Ovary (tissue), 9 donors: ENCODE data around the gene KDELR1. TPM values are rescaled to one million over a fixed set of nuclear protein-coding genes. Genes with fewer than 3 reads are reported as not detected.
"Not testable (repeated sequence)": the region's sequence is repeated elsewhere in the genome, so short reads cannot be mapped to it uniquely, and the experiment has no call there.

Experiments
- DNase-seq, 5 donors: peaks; one replicate each; pipeline ENCODE4 v3.0.0-alpha.2; 2019 to 2020
- H3K27ac ChIP-seq, 2 donors: fragments of 200-600 bp; one replicate each; pipeline versions ENCODE4 v1.5.1 to v1.8.0; 2019 to 2022
- H3K27me3 ChIP-seq: fragments of 200-600 bp; one replicate; pipeline ENCODE4 v1.8.0; 2022
- H3K36me3 ChIP-seq: fragments of 200-600 bp; sonication (generic); one replicate; pipeline ENCODE4 v1.5.1; 2019
- H3K4me1 ChIP-seq: one replicate; pipeline ENCODE4 v1.8.1; 2013; ENCODE audit warnings: mild to moderate bottlenecking, moderate library complexity; ENCODE audit not compliant: insufficient read depth
- H3K4me3 ChIP-seq: fragments of 200-600 bp; sonication (generic); one replicate; pipeline ENCODE4 v1.5.1; 2017
- H3K9me3 ChIP-seq, 2 donors: fragments of 200-600 bp in 1 of 2; sonication (generic) in 1 of 2; one replicate each; pipeline versions ENCODE4 v1.5.1 to v1.8.1; 2013 to 2019; ENCODE audit warnings: mild to moderate bottlenecking in 1 of 2, moderate library complexity in 1 of 2
- CTCF ChIP-seq, 3 donors: fragments of 450-650 bp in 2 of 3; fragments of 200-600 bp in 1 of 3; IDR thresholded peaks; one replicate each; pipeline versions ENCODE4 v1.5.1 to v1.8.0; 2016 to 2022; ENCODE audit warnings: antibody characterized with exemption in 3 of 3, mild to moderate bottlenecking in 1 of 3
- EP300 ChIP-seq: sonication (generic); formaldehyde crosslinking; IDR thresholded peaks from one replicate; pipeline ENCODE4 v1.6.1; 2017; ENCODE audit warnings: antibody characterized with exemption
- POLR2A ChIP-seq: fragments of 450-650 bp; IDR thresholded peaks from one replicate; pipeline ENCODE4 v1.6.1; 2017; ENCODE audit warnings: antibody characterized with exemption, mild to moderate bottlenecking, moderate library complexity
- WGBS, 3 donors: extraction: QIAGEN DNeasy Blood & Tissue Kit in 1 of 3; methylation state at CpG; one replicate each; pipeline versions ENCODE4 v1.1.5 to v1.1.7; 2013 to 2017; 5-methylcytosine and 5-hydroxymethylcytosine counted together
- intact Hi-C, 4 donors: fragments of 100-400 bp; cut with DNase I; formaldehyde crosslinking; loops; one replicate each; pipeline versions ENCODE4 v1.11.0 to v1.15.1; 2022 to 2023
- polyA plus RNA-seq, 2 donors: library from polyadenylated mRNA; stranded (reverse); fragments of 200-250 nt in 1 of 2; fragments of 350-450 nt in 1 of 2; fragmentation: Illumina TruSeq in 1 of 2; extraction: RNeasy Lipid Tissue Mini Kit (QIAGEN cat#74804) in 1 of 2; gene quantifications; one replicate each; pipeline ENCODE4 v1.2.3, GENCODE V29; 2013 to 2014
- total RNA-seq, 7 donors: library from RNA; depleted of rRNA in 2 of 7; stranded (reverse); fragments of >200 nt in 2 of 7; fragmentation: NEBNext Ultra II Directional in 3 of 7; extraction: Animal tissue kit (Norgen Biotek cat#: 25700) in 3 of 7; gene quantifications; one replicate each; pipeline versions ENCODE4 v1.1.0 to v1.2.4, GENCODE V29; 2016 to 2023
- donor health status: DM: no; HTN: no; CAD: no; lungs with moderate emphysema.
- donor health status: DM: no; HTN: no; CAD: no.
- donor health status: Bipolar disorder and iron deficiency.
- donor health status: DM: yes; HTN: yes; CAD: no.
- donor health status: DM: no; HTN: no; CAD: no.
- donor health status: DM: yes; HTN: yes; CAD: no.

KDELR1 gene
- total and polyA plus RNA-seq, 9 donors: 94.0 to 333 (median 179) TPM

- no peaks in the 10 kb centered on the region for H3K9me3 ChIP-seq
- peaks cover 12% of the 10 kb centered on the region for H3K4me1 ChIP-seq
- intact Hi-C loops: no loop called here
- DNase-seq: peak in 1 of 5 donors; percentile 51
- H3K36me3 ChIP-seq: no peaks in the 10 kb centered on the region
- no peak within 1 kb of the TSS for H3K4me3 ChIP-seq
- peaks cover 2% of the 10 kb centered on the region for H3K27me3 ChIP-seq
- TF ChIP-seq CTCF (IDR thresholded peaks at IDR 0.05) (no peak), POLR2A (no peak), EP300 (no peak)
- WGBS, 3 donors: 1 to 2% (median 2%) methylated on average over 23 to 40 of the region's 40 CpGs
- no peak within 1 kb of the TSS for H3K27ac ChIP-seq
These were observed 2.4 kb upstream of the KDELR1 start, which contains the start of gene GRIN2D for GRCh38 chr19:48393559-48394330. TSS of gene GRIN2D (plus strand) at chr19:48393668. CDS start at chr19:48398393, 4,725 bp downstream.

GRCh38 chr19:48392860-48393558 is 1.7 kb upstream of the KDELR1 start:
- peaks cover 9% of the 10 kb centered on the region for H3K4me1 ChIP-seq
- no peaks in the 10 kb centered on the region for H3K9me3 ChIP-seq
- H3K36me3 ChIP-seq: no peaks in the 10 kb centered on the region
- H3K4me3 ChIP-seq: no peak overlapping the region
- no peak overlapping the region for H3K27ac ChIP-seq
- 78 to 84% (median 82%) methylated on average over 15 of the region's 15 CpGs for WGBS, 3 donors
- peaks cover 2% of the 10 kb centered on the region for H3K27me3 ChIP-seq
- intact Hi-C loops: no loop called here
- TF ChIP-seq POLR2A: no peak
- TF ChIP-seq EP300: no peak
- no peak for TF ChIP-seq CTCF (IDR thresholded peaks at IDR 0.05)
- DNase-seq: no peak

GRCh38 chr19:48392006-48392344 is 624 bp upstream of the KDELR1 start:
- DNase-seq, intact Hi-C loops, H3K27me3 ChIP-seq, H3K4me1 ChIP-seq, H3K27ac ChIP-seq, H3K9me3 ChIP-seq, H3K4me3 ChIP-seq, H3K36me3 ChIP-seq: not testable (repeated sequence)
- 43 to 62% (median 56%) methylated on average over 1 of the region's 1 CpG for WGBS, 3 donors

GRCh38 chr19:48390188-48391099 is 907 bp downstream of the KDELR1 start:
- peak; percentile 49 to 74 (median 64) for DNase-seq
- peak overlapping the region; percentile 87 to 90 for H3K27ac ChIP-seq
- TF ChIP-seq CTCF (IDR thresholded peaks at IDR 0.05) (peak; percentile 64 to 71 (median 65)), POLR2A (no peak)
- H3K36me3 ChIP-seq: no peaks in the 10 kb centered on the region
- whole genome bisulfite sequencing, 3 donors: 1% methylated on average over 21 to 24 of the region's 24 CpGs
- intact Hi-C loops: no loop called here
- H3K4me1 ChIP-seq: peaks cover 9% of the 10 kb centered on the region
- H3K27me3 ChIP-seq: no peaks in the 10 kb centered on the region
- H3K4me3 ChIP-seq: peak overlapping the region; percentile 73
- H3K9me3 ChIP-seq: no peaks in the 10 kb centered on the region
